Prostate gland (tissue), 2 donors: Measurements from ENCODE around the gene RFTN1. TPM values are rescaled to one million over a fixed set of nuclear protein-coding genes. Genes with fewer than 3 reads are reported as not detected.

ENCODE experiments used
- DNase-seq: peaks from one replicate; pipeline ENCODE4 v3.0.0-alpha.2; 2019; ENCODE audit warnings: low spot score
- H3K27ac ChIP-seq, 2 donors: fragments of 200-600 bp; sonication (generic); 2 replicates each; pipeline ENCODE4 v1.5.1; 2017 to 2019
- H3K27me3 ChIP-seq: fragments of 200-600 bp; sonication (generic); replicated peaks from 2 replicates; pipeline ENCODE4 v1.5.1; 2019; ENCODE audit not compliant: insufficient read depth
- H3K36me3 ChIP-seq, 2 donors: fragments of 200-600 bp; sonication (generic); 1 replicate in 1 of 2; 2 replicates in 1 of 2; pipeline versions ENCODE4 v1.5.1 to v1.8.1; 2017 to 2019
- H3K4me1 ChIP-seq: fragments of 200-600 bp; sonication (generic); replicated peaks from 2 replicates; pipeline ENCODE4 v1.5.1; 2019
- H3K4me3 ChIP-seq, 2 donors: fragments of 200-600 bp; sonication (generic); 2 replicates each; pipeline ENCODE4 v1.5.1; 2017 to 2019
- H3K9me3 ChIP-seq: fragments of 200-600 bp; sonication (generic); 2 replicates; pipeline ENCODE4 v1.5.1; 2017
- CTCF ChIP-seq, 4 experiments: fragments of 200-600 bp in 2 of 4; fragments of 450-650 bp in 2 of 4; sonication (generic) in 2 of 4; IDR thresholded peaks; 1 replicate in 3 of 4; 2 replicates in 1 of 4; pipeline ENCODE4 v1.5.1; 2016 to 2019; ENCODE audit warnings: antibody characterized with exemption in 4 of 4, mild to moderate bottlenecking in 2 of 4, moderate library complexity in 2 of 4
- POLR2A ChIP-seq: fragments of 450-650 bp; IDR thresholded peaks from one replicate; pipeline ENCODE4 v1.6.1; 2016; ENCODE audit warnings: antibody characterized with exemption, mild to moderate bottlenecking
- POLR2AphosphoS5 ChIP-seq: sonication (generic); formaldehyde crosslinking; IDR thresholded peaks from one replicate; pipeline ENCODE4 v1.6.1; 2017; ENCODE audit warnings: antibody characterized with exemption
- WGBS: methylation state at CpG from one replicate; pipeline ENCODE4 v1.1.5; 2018; 5-methylcytosine and 5-hydroxymethylcytosine counted together
- intact Hi-C: fragments of 100-400 bp; cut with DNase I; formaldehyde crosslinking; loops from one replicate; pipeline ENCODE4 v1.14.2; 2022
- total RNA-seq, 2 donors: library from RNA; depleted of rRNA; stranded (reverse); fragments of >200 nt; gene quantifications; one replicate each; pipeline ENCODE4 v1.1.0, GENCODE V29; 2016

The RFTN1 gene
- total RNA-seq, 2 donors from 2014 or later, result 7.4 to 16.1 TPM

DNA sequence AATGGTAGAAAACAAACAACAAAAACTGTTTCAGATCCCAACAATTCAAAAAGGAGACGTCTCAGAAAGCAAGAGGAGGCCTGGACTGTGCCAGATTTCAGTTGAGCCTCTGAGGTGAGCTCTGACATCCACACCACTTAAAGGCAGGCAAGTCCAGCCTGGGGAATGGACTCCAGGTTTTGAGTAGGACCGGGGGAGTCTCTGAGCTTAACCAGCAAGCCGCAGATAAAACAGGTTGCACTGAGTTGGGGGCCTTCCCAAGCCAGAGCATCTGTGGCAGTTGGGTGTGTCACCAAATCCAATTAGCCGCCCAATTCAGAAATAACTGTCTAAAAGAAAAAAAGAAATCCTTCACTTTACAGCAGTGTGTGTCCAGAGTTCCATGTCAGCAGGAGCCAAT is 193.8 kb downstream of the RFTN1 start:
- no peaks in the 10 kb centered on the region for H3K9me3 ChIP-seq
- no peaks in the 10 kb centered on the region for H3K4me1 ChIP-seq
- H3K36me3 ChIP-seq, result no peaks in the 10 kb centered on the region
- TF ChIP-seq CTCF (IDR thresholded peaks at IDR 0.05), result no peak
- no peak for TF ChIP-seq POLR2A
- no peak for TF ChIP-seq POLR2AphosphoS5
- H3K4me3 ChIP-seq, result no peak overlapping the region
- WGBS, result 88% methylated on average over 4 of the region's 4 CpGs
- intact Hi-C loops, result no loop called here
- no peaks in the 10 kb centered on the region for H3K27me3 ChIP-seq
- H3K27ac ChIP-seq, result no peak overlapping the region
- DNase-seq, result no peak

- 75% methylated on average over 4 of the region's 4 CpGs for WGBS
- no peak for DNase-seq
- Histone ChIP-seq H3K27ac (no peak overlapping the region), H3K4me3 (no peak overlapping the region), H3K9me3 (no peaks in the 10 kb centered on the region), H3K36me3 (no peaks in the 10 kb centered on the region), H3K27me3 (no peaks in the 10 kb centered on the region), H3K4me1 (no peaks in the 10 kb centered on the region)
- intact Hi-C loops, result no loop called here
- TF ChIP-seq POLR2AphosphoS5 (no peak), CTCF (IDR thresholded peaks at IDR 0.05) (no peak), POLR2A (no peak)
Measured at GRCh38 chr3:16319307-16319706, 194.2 kb downstream of the RFTN1 start.

GRCh38 chr3:16318176-16318575 is 195.3 kb downstream of the RFTN1 start:
- Histone ChIP-seq H3K4me3 (no peak overlapping the region), H3K36me3 (no peaks in the 10 kb centered on the region), H3K4me1 (no peaks in the 10 kb centered on the region), H3K27ac (no peak overlapping the region), H3K27me3 (no peaks in the 10 kb centered on the region), H3K9me3 (no peaks in the 10 kb centered on the region)
- no peak for DNase-seq
- intact Hi-C loops, result no loop called here
- TF ChIP-seq POLR2A (no peak), CTCF (IDR thresholded peaks at IDR 0.05) (no peak), POLR2AphosphoS5 (no peak)
- 83% methylated on average over 7 of the region's 7 CpGs for WGBS

- DNase-seq, result no peak
- no peak overlapping the region for H3K27ac ChIP-seq
- no peaks in the 10 kb centered on the region for H3K36me3 ChIP-seq
- 95% methylated on average over 6 of the region's 6 CpGs for WGBS
- no peaks in the 10 kb centered on the region for H3K9me3 ChIP-seq
- no peak for TF ChIP-seq CTCF (IDR thresholded peaks at IDR 0.05)
- TF ChIP-seq POLR2A, result no peak
- TF ChIP-seq POLR2AphosphoS5, result no peak
- no peak overlapping the region for H3K4me3 ChIP-seq
- no peaks in the 10 kb centered on the region for H3K27me3 ChIP-seq
- intact Hi-C loops, result no loop called here
- no peaks in the 10 kb centered on the region for H3K4me1 ChIP-seq
Measured at GRCh38 chr3:16317561-16317945, 195.9 kb downstream of the RFTN1 start.

- no peak overlapping the region for H3K27ac ChIP-seq
- no peak for DNase-seq
- H3K4me1 ChIP-seq, result no peaks in the 10 kb centered on the region
- TF ChIP-seq POLR2A (no peak), POLR2AphosphoS5 (no peak), CTCF (IDR thresholded peaks at IDR 0.05) (no peak)
- no peaks in the 10 kb centered on the region for H3K9me3 ChIP-seq
- H3K27me3 ChIP-seq, result no peaks in the 10 kb centered on the region
- intact Hi-C loops, result no loop called here
- H3K4me3 ChIP-seq, result no peak overlapping the region
- 91% methylated on average over 5 of the region's 5 CpGs for WGBS
- H3K36me3 ChIP-seq, result no peaks in the 10 kb centered on the region
Measured at GRCh38 chr3:16316847-16317560, 196.5 kb downstream of the RFTN1 start.
